Measurements from ENCODE around the gene PHC2.

GRCh38 chr1:33396188-33397124, 34.4 kb downstream of the PHC2 start:
- TF ChIP-seq CTCF (IDR thresholded peaks at IDR 0.05; ENCODE audit: poor library complexity, severe bottlenecking) (no peak), RAD21 (conservative IDR thresholded peaks at IDR 0.05) (no peak), EP300 (conservative IDR thresholded peaks at IDR 0.05; ENCODE audit: poor library complexity, severe bottlenecking) (no peak), POLR2AphosphoS5 (IDR thresholded peaks at IDR 0.05) (no peak), EZH2 (IDR thresholded peaks at IDR 0.05; ENCODE audit: borderline replicate concordance, insufficient read depth, low read length, poor library complexity, severe bottlenecking) (no peak), TAF1 (IDR thresholded peaks at IDR 0.05; ENCODE audit: low read depth) (no peak)
- TF ChIP-seq, protein P1, sequence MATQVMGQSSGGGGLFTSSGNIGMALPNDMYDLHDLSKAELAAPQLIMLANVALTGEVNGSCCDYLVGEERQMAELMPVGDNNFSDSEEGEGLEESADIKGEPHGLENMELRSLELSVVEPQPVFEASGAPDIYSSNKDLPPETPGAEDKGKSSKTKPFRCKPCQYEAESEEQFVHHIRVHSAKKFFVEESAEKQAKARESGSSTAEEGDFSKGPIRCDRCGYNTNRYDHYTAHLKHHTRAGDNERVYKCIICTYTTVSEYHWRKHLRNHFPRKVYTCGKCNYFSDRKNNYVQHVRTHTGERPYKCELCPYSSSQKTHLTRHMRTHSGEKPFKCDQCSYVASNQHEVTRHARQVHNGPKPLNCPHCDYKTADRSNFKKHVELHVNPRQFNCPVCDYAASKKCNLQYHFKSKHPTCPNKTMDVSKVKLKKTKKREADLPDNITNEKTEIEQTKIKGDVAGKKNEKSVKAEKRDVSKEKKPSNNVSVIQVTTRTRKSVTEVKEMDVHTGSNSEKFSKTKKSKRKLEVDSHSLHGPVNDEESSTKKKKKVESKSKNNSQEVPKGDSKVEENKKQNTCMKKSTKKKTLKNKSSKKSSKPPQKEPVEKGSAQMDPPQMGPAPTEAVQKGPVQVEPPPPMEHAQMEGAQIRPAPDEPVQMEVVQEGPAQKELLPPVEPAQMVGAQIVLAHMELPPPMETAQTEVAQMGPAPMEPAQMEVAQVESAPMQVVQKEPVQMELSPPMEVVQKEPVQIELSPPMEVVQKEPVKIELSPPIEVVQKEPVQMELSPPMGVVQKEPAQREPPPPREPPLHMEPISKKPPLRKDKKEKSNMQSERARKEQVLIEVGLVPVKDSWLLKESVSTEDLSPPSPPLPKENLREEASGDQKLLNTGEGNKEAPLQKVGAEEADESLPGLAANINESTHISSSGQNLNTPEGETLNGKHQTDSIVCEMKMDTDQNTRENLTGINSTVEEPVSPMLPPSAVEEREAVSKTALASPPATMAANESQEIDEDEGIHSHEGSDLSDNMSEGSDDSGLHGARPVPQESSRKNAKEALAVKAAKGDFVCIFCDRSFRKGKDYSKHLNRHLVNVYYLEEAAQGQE (IDR thresholded peaks at IDR 0.05; ENCODE audit: borderline replicate concordance) = no peak

All from neural cell (in vitro differentiated cells).